Endodermal cell (in vitro differentiated cells): Measurements from ENCODE around the gene ALCAM. TPM values are rescaled to one million over a fixed set of nuclear protein-coding genes. Genes with fewer than 3 reads are reported as not detected.

Experiments used
- DNase-seq: peaks from one replicate; pipeline ENCODE4 v3.0.0-alpha.2; 2017
- H3K27ac ChIP-seq: 2 replicates; pipeline ENCODE4 v1.5.1; 2013; ENCODE audit warnings: mild to moderate bottlenecking, low read depth, low read length, moderate library complexity
- H3K27me3 ChIP-seq: 2 replicates; pipeline ENCODE4 v1.6.1; 2013; ENCODE audit warnings: mild to moderate bottlenecking, low read length, moderate library complexity; ENCODE audit not compliant: insufficient read depth, control insufficient read depth, poor library complexity, severe bottlenecking
- H3K36me3 ChIP-seq: 2 replicates; pipeline ENCODE4 v1.7.0; 2013; ENCODE audit warnings: mild to moderate bottlenecking, low read length, moderate library complexity; ENCODE audit not compliant: control insufficient read depth, insufficient read depth
- H3K4me1 ChIP-seq: one replicate; pipeline ENCODE4 v1.7.0; 2013; ENCODE audit warnings: low read length; ENCODE audit not compliant: control insufficient read depth, insufficient read depth
- H3K4me3 ChIP-seq: 2 replicates; pipeline ENCODE4 v1.5.1; 2013; ENCODE audit warnings: mild to moderate bottlenecking, low read length, moderate library complexity
- H3K9ac ChIP-seq: 2 replicates; pipeline ENCODE4 v1.6.1; 2013; ENCODE audit warnings: mild to moderate bottlenecking, low read length, moderate library complexity; ENCODE audit not compliant: poor library complexity, severe bottlenecking; ENCODE audit errors: extremely low read depth
- H3K9me3 ChIP-seq: 2 replicates; pipeline ENCODE4 v1.6.1; 2013; ENCODE audit warnings: mild to moderate bottlenecking, low read length, moderate library complexity; ENCODE audit not compliant: control insufficient read depth
- H3K27ac Mint-ChIP-seq: 2 replicates; pipeline ENCODE4 v1.8.0; 2020; ENCODE audit warnings: mixed read lengths
- H3K27me3 Mint-ChIP-seq: 2 replicates; pipeline ENCODE4 v1.8.0; 2021; ENCODE audit warnings: mild to moderate bottlenecking, mixed read lengths; ENCODE audit not compliant: insufficient read depth
- H3K36me3 Mint-ChIP-seq: 2 replicates; pipeline ENCODE4 v1.8.0; 2020; ENCODE audit warnings: low read depth, mixed read lengths
- H3K4me1 Mint-ChIP-seq: 2 replicates; pipeline ENCODE4 v1.8.0; 2020; ENCODE audit warnings: mixed read lengths
- H3K4me3 Mint-ChIP-seq: 2 replicates; pipeline ENCODE4 v1.8.0; 2020; ENCODE audit warnings: mild to moderate bottlenecking, moderate library complexity, mixed read lengths
- H3K9me3 Mint-ChIP-seq: 2 replicates; pipeline ENCODE4 v1.8.0; 2020; ENCODE audit warnings: mild to moderate bottlenecking, mixed read lengths
- CTCF ChIP-seq: fragments of 200-600 bp; sonication (generic); conservative IDR thresholded peaks from 2 replicates; pipeline ENCODE4 v1.5.0; 2021; ENCODE audit warnings: antibody characterized with exemption, mild to moderate bottlenecking
- WGBS, 2 experiments: methylation state at CpG; one replicate each; pipeline versions ENCODE4 v1.1.5 to v1.1.7; 2013; ENCODE audit warnings: missing lambda C conversion rate in 2 of 2, mixed read lengths in 1 of 2; ENCODE audit not compliant: insufficient coverage in 1 of 2, insufficient read length in 1 of 2; 5-methylcytosine and 5-hydroxymethylcytosine counted together
- total RNA-seq, 2 donors: library from RNA; stranded (reverse); fragmentation: NEBNext Ultra II Directional in 1 of 2; extraction: Animal tissue kit (Norgen Biotek cat#: 25700) in 1 of 2; gene quantifications; 2 replicates in 1 of 2; 3 replicates in 1 of 2; pipeline ENCODE4 v1.2.1, GENCODE V29; 2021

Gene ALCAM
- total RNA-seq, 2 donors from 2014 or later: 19.3 to 36.5 TPM

DNA sequence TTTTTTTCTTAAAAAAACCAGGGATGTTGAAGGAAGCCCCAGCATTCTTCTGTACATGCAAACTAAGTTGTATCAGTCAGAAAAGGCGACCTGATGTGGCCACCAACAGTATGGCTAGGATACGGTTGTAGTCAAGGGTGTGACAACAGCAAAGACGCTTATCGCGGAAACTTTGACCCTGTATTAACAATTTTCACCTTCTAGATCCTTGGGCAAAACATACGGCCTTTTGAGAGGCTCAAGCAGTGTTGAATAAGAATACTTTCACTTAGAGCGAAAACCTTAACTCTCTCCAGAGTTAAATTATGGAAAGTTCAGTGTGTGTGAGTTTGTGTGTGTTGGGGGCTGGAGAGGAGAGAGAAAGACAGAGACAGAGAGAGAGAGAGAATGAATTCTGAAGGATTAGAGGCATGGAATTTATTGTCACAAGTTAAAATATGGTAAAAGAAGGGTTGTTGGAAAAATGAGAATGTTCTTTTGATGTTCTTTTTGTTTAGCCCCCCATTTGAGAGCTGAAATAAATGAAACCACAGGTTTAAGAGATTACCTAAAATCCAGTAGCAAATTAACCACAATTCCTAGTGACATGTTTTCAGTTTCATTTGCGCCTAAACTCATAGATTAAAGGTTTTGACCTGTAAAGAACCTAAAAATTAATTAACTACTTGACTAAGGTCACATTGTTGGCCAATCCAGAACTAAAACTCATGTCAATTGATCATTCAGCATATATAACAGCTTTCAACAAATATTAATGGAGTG lies 9.2 kb downstream of the ALCAM start:
- no peak for DNase-seq
- 95 to 100% methylated on average over 2 to 8 of the region's 8 CpGs for WGBS, 2 experiments
- H3K4me3 ChIP-seq: no peak overlapping the region
- no peaks in the 10 kb centered on the region for H3K36me3 ChIP-seq
- no peak for TF ChIP-seq CTCF
- H3K27ac Mint-ChIP-seq: no peak overlapping the region
- H3K4me3 Mint-ChIP-seq: no peak overlapping the region
- no peaks in the 10 kb centered on the region for H3K27me3 ChIP-seq
- H3K9ac ChIP-seq: no peak overlapping the region
- H3K4me1 ChIP-seq: peaks cover 5% of the 10 kb centered on the region
- H3K4me1 Mint-ChIP-seq: no peaks in the 10 kb centered on the region
- peaks cover 2% of the 10 kb centered on the region for H3K27me3 Mint-ChIP-seq
- no peaks in the 10 kb centered on the region for H3K36me3 Mint-ChIP-seq
- no peaks in the 10 kb centered on the region for H3K9me3 Mint-ChIP-seq
- no peak overlapping the region for H3K27ac ChIP-seq
- H3K9me3 ChIP-seq: no peaks in the 10 kb centered on the region

- H3K9me3 ChIP-seq: no peaks in the 10 kb centered on the region
- H3K9ac ChIP-seq: no peak overlapping the region
- H3K36me3 ChIP-seq: no peaks in the 10 kb centered on the region
- no peaks in the 10 kb centered on the region for H3K27me3 ChIP-seq
- TF ChIP-seq CTCF: no peak
- H3K27ac Mint-ChIP-seq: no peak overlapping the region
- no peak overlapping the region for H3K4me3 Mint-ChIP-seq
- 86% methylated on average over 1 of the region's 2 CpGs; no CpG with 5 or more reads in 1 of the 2 experiments for WGBS, 2 experiments
- no peak overlapping the region for H3K27ac ChIP-seq
- no peak overlapping the region for H3K4me3 ChIP-seq
- H3K27me3 Mint-ChIP-seq: no peaks in the 10 kb centered on the region
- H3K4me1 Mint-ChIP-seq: no peaks in the 10 kb centered on the region
- no peak for DNase-seq
- peaks cover 5% of the 10 kb centered on the region for H3K4me1 ChIP-seq
- no peaks in the 10 kb centered on the region for H3K9me3 Mint-ChIP-seq
- H3K36me3 Mint-ChIP-seq: peaks cover 1% of the 10 kb centered on the region
Observed at GRCh38 chr3:105377716-105378115, 11.0 kb downstream of the ALCAM start.

DNA sequence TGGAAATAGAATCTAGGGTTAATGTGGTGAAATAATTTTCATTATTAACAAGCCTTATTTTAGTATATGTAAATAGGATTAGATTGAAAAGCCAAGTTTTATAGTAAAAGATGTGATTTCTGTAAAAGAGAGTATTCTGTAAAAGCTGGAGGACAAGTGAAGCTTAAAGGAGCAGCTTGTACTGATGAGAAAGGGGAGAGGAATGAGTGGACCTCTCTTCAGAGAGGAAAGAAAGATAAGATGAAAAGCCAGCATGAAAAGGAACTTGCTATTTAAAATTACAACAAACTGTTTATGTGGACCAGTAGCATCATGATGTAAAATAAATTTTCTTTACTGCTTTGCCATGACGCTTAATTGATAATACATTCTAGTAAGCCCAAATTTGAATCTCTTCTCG lies 18.5 kb downstream of the ALCAM start:
- H3K9me3 ChIP-seq: peaks cover 7% of the 10 kb centered on the region
- H3K27ac Mint-ChIP-seq: no peak overlapping the region
- TF ChIP-seq CTCF: no peak
- no peak overlapping the region for H3K27ac ChIP-seq
- H3K27me3 Mint-ChIP-seq: no peaks in the 10 kb centered on the region
- no peak overlapping the region for H3K4me3 Mint-ChIP-seq
- no peaks in the 10 kb centered on the region for H3K36me3 ChIP-seq
- peaks cover 1% of the 10 kb centered on the region for H3K36me3 Mint-ChIP-seq
- WGBS, 2 experiments: 93 to 94% methylated on average over 2 of the region's 2 CpGs
- no peaks in the 10 kb centered on the region for H3K4me1 ChIP-seq
- H3K4me3 ChIP-seq: no peak overlapping the region
- DNase-seq: no peak
- H3K27me3 ChIP-seq: no peaks in the 10 kb centered on the region
- H3K4me1 Mint-ChIP-seq: no peaks in the 10 kb centered on the region
- peaks cover 6% of the 10 kb centered on the region for H3K9me3 Mint-ChIP-seq
- H3K9ac ChIP-seq: no peak overlapping the region
